Activated naive CD4-positive, alpha-beta T cell treated with Interleukin-2 at 50 U/mL for 16 hours (primary cell): Measurements from ENCODE around the gene BCL2L13.
A peak's percentile ranks its signal among the peaks of the same experiment; 100 is the strongest.
"Not testable (repeated sequence)": the region's sequence is repeated elsewhere in the genome, so short reads cannot be mapped to it uniquely, and the experiment has no call there.

ENCODE experiments used
- DNase-seq: peaks from one replicate; pipeline ENCODE4 v3.0.0-alpha.2; 2020

Gene BCL2L13

GRCh38 chr22:17697196-17697595 lies 58.6 kb downstream of the BCL2L13 start:
- not testable (repeated sequence) for DNase-seq

GRCh38 chr22:17698276-17698675 lies 59.7 kb downstream of the BCL2L13 start:
- not testable (repeated sequence) for DNase-seq

- DNase-seq: no peak
Measured at GRCh38 chr22:17698948-17699347, 60.4 kb downstream of the BCL2L13 start.

GRCh38 chr22:17699696-17700340 lies 61.3 kb downstream of the BCL2L13 start:
- DNase-seq: no peak

GRCh38 chr22:17700778-17701177 lies 62.2 kb downstream of the BCL2L13 start:
- DNase-seq: no peak

- no peak for DNase-seq
Measured at GRCh38 chr22:17703811-17704210, 65.3 kb downstream of the BCL2L13 start.

GRCh38 chr22:17705546-17705945 lies 67.0 kb downstream of the BCL2L13 start:
- no peak for DNase-seq

GRCh38 chr22:17705951-17706900 lies 67.7 kb downstream of the BCL2L13 start:
- DNase-seq: peak; percentile 27

GRCh38 chr22:17706947-17707346 lies 68.4 kb downstream of the BCL2L13 start:
- no peak for DNase-seq

- no peak for DNase-seq
Measured at GRCh38 chr22:17707526-17707925, 69.0 kb downstream of the BCL2L13 start.

- no peak for DNase-seq
Measured at GRCh38 chr22:17710023-17710422, 71.5 kb downstream of the BCL2L13 start.

GRCh38 chr22:17712441-17712840 lies 73.9 kb downstream of the BCL2L13 start:
- DNase-seq: no peak

- no peak for DNase-seq
Measured at GRCh38 chr22:17716529-17716928, 78.0 kb downstream of the BCL2L13 start.

GRCh38 chr22:17717708-17718107 lies 79.2 kb downstream of the BCL2L13 start:
- DNase-seq: no peak

GRCh38 chr22:17719911-17720310 lies 81.4 kb downstream of the BCL2L13 start:
- no peak for DNase-seq

GRCh38 chr22:17724241-17724640 lies 85.7 kb downstream of the BCL2L13 start:
- no peak for DNase-seq

GRCh38 chr22:17724678-17725499 lies 86.3 kb downstream of the BCL2L13 start:
- DNase-seq: no peak

GRCh38 chr22:17725500-17725796 lies 86.9 kb downstream of the BCL2L13 start:
- no peak for DNase-seq

- no peak for DNase-seq
Measured at GRCh38 chr22:17726006-17726927, 87.7 kb downstream of the BCL2L13 start.

GRCh38 chr22:17726928-17727897 lies 88.7 kb downstream of the BCL2L13 start:
- DNase-seq: no peak

GRCh38 chr22:17728786-17729185 lies 90.2 kb downstream of the BCL2L13 start:
- DNase-seq: no peak
